Urinary bladder (tissue), 4 donors: ENCODE data around the gene FRG2C. TPM values are rescaled to one million over a fixed set of nuclear protein-coding genes. Genes with fewer than 3 reads are reported as not detected.
"Not testable (repeated sequence)": the region's sequence is repeated elsewhere in the genome, so short reads cannot be mapped to it uniquely, and the experiment has no call there.

Experiments used
- DNase-seq: peaks from one replicate; pipeline ENCODE4 v3.0.0-alpha.2; 2015; ENCODE audit errors: extremely low spot score
- H3K27ac ChIP-seq: one replicate; pipeline ENCODE4 v1.5.1; 2013; ENCODE audit warnings: low read depth, mild to moderate bottlenecking, moderate library complexity
- H3K36me3 ChIP-seq: one replicate; pipeline ENCODE4 v1.6.1; 2013; ENCODE audit warnings: mild to moderate bottlenecking, moderate library complexity; ENCODE audit not compliant: insufficient read depth
- H3K4me1 ChIP-seq: one replicate; pipeline ENCODE4 v1.6.1; 2013; ENCODE audit warnings: mild to moderate bottlenecking, moderate library complexity; ENCODE audit not compliant: insufficient read depth
- H3K4me3 ChIP-seq: one replicate; pipeline ENCODE4 v1.5.1; 2013; ENCODE audit warnings: low read depth, low read length
- WGBS: extraction: QIAGEN DNeasy Blood & Tissue Kit; methylation state at CpG from one replicate; pipeline ENCODE4 v1.1.7; 2013; 5-methylcytosine and 5-hydroxymethylcytosine counted together
- polyA plus RNA-seq: library from polyadenylated mRNA; stranded (reverse); fragments of 200-250 nt; gene quantifications from one replicate; pipeline ENCODE4 v1.2.3, GENCODE V29; 2013
- total RNA-seq: library from RNA; depleted of rRNA; stranded (reverse); fragments of >200 nt; gene quantifications from one replicate; pipeline ENCODE4 v1.2.3, GENCODE V29; 2014
- donor health status: healthy with polysubstance abuse.
- donor health status: healthy.

The FRG2C gene
- total and polyA plus RNA-seq, 2 donors = not detected

GRCh38 chr3:75655956-75656355 is 8.2 kb upstream of the FRG2C start:
- 19% methylated on average over 7 of the region's 7 CpGs for WGBS
- not testable (repeated sequence) for H3K36me3 ChIP-seq

GRCh38 chr3:75658411-75659107 is 5.6 kb upstream of the FRG2C start:
- not testable (repeated sequence) for H3K27ac ChIP-seq, DNase-seq, H3K36me3 ChIP-seq, H3K4me3 ChIP-seq, H3K4me1 ChIP-seq
- WGBS = 2% methylated on average over 42 of the region's 42 CpGs

More at GRCh38 chr3:75655956-75656355, 8.2 kb upstream of the FRG2C start:
- not testable (repeated sequence) for DNase-seq, H3K4me3 ChIP-seq, H3K4me1 ChIP-seq, H3K27ac ChIP-seq

- H3K4me1 ChIP-seq, H3K4me3 ChIP-seq, H3K36me3 ChIP-seq, H3K27ac ChIP-seq, DNase-seq: not testable (repeated sequence)
Observed at GRCh38 chr3:75659108-75659433, 5.1 kb upstream of the FRG2C start.

GRCh38 chr3:75665626-75666025 is 1.5 kb downstream of the FRG2C start:
- H3K4me1 ChIP-seq, H3K27ac ChIP-seq, H3K36me3 ChIP-seq, DNase-seq, H3K4me3 ChIP-seq: not testable (repeated sequence)
- 78% methylated on average over 9 of the region's 9 CpGs for WGBS

GRCh38 chr3:75667757-75668701 is 3.9 kb downstream of the FRG2C start:
- H3K36me3 ChIP-seq, H3K4me1 ChIP-seq, H3K4me3 ChIP-seq, H3K27ac ChIP-seq, DNase-seq: not testable (repeated sequence)
- 27% methylated on average over 46 of the region's 46 CpGs for WGBS

- 52% methylated on average over 53 of the region's 53 CpGs for WGBS
- not testable (repeated sequence) for DNase-seq, H3K4me3 ChIP-seq
Observed at GRCh38 chr3:75668759-75669347, 4.7 kb downstream of the FRG2C start.

GRCh38 chr3:75669348-75670297 is 5.5 kb downstream of the FRG2C start:
- H3K4me3 ChIP-seq = peak overlapping the region; percentile 17
- H3K36me3 ChIP-seq, DNase-seq, H3K27ac ChIP-seq, H3K4me1 ChIP-seq: not testable (repeated sequence)
- WGBS = 32% methylated on average over 71 of the region's 71 CpGs

More at GRCh38 chr3:75668759-75669347, 4.7 kb downstream of the FRG2C start:
- not testable (repeated sequence) for H3K36me3 ChIP-seq, H3K27ac ChIP-seq, H3K4me1 ChIP-seq

- WGBS = 12% methylated on average over 51 of the region's 51 CpGs
- not testable (repeated sequence) for DNase-seq, H3K4me1 ChIP-seq, H3K4me3 ChIP-seq, H3K27ac ChIP-seq, H3K36me3 ChIP-seq
Observed at GRCh38 chr3:75670298-75671286, 6.5 kb downstream of the FRG2C start.

GRCh38 chr3:75671287-75672139 is 7.4 kb downstream of the FRG2C start:
- H3K4me1 ChIP-seq, H3K36me3 ChIP-seq, DNase-seq, H3K27ac ChIP-seq, H3K4me3 ChIP-seq: not testable (repeated sequence)
- 16% methylated on average over 32 of the region's 32 CpGs for WGBS

GRCh38 chr3:75672140-75672775 is 8.1 kb downstream of the FRG2C start:
- H3K36me3 ChIP-seq, H3K4me1 ChIP-seq, DNase-seq: not testable (repeated sequence)
- peak overlapping the region; percentile 39 for H3K27ac ChIP-seq
- WGBS = 17% methylated on average over 59 of the region's 59 CpGs
- H3K4me3 ChIP-seq = peak overlapping the region; percentile 18

GRCh38 chr3:75683965-75684364 is 19.8 kb downstream of the FRG2C start:
- WGBS = 77% methylated on average over 1 of the region's 1 CpG

More at GRCh38 chr3:75683965-75684364, 19.8 kb downstream of the FRG2C start:
- not testable (repeated sequence) for H3K36me3 ChIP-seq, DNase-seq, H3K27ac ChIP-seq, H3K4me1 ChIP-seq, H3K4me3 ChIP-seq
